Bronchial epithelial cell (primary cell): Measurements from ENCODE around the gene FHIT. TPM values are rescaled to one million over a fixed set of nuclear protein-coding genes. Genes with fewer than 3 reads are reported as not detected.

Experiments
- DNase-seq: peaks from one replicate; pipeline ENCODE4 v3.0.0-alpha.2; 2010; ENCODE audit warnings: low read depth
- FAIRE-seq: peaks from 2 replicates; lab custom pipeline; 2011; peaks lifted over from hg19 to GRCh38; lab: Jason Lieb, UNC
- H3K27me3 ChIP-seq: 2 replicates; pipeline ENCODE4 v1.5.1; 2011; ENCODE audit warnings: low read length; ENCODE audit not compliant: control insufficient read depth, insufficient read depth
- H3K36me3 ChIP-seq: 2 replicates; pipeline ENCODE4 v1.5.1; 2011; ENCODE audit warnings: low read length; ENCODE audit not compliant: control insufficient read depth, insufficient read depth
- H3K4me3 ChIP-seq: 2 replicates; pipeline ENCODE4 v1.5.1; 2011; ENCODE audit warnings: mild to moderate bottlenecking, low read depth, low read length, control low read depth
- CTCF ChIP-seq: IDR thresholded peaks from 2 replicates; pipeline ENCODE4 v1.5.1; 2011; ENCODE audit warnings: mild to moderate bottlenecking, moderate library complexity, low read length, control low read depth, inconsistent platforms; ENCODE audit not compliant: insufficient read depth, severe bottlenecking
- total RNA-seq: library from RNA; depleted of rRNA; stranded (reverse); fragments of >200 nt; gene quantifications from 2 replicates; pipeline ENCODE4 v1.2.1, GENCODE V29; 2014

The FHIT gene
- total RNA-seq, 1 donor from 2014 or later, result 1.6 TPM

- H3K27me3 ChIP-seq, result no peaks in the 10 kb centered on the region
- H3K36me3 ChIP-seq, result no peaks in the 10 kb centered on the region
- no peak for TF ChIP-seq CTCF
- no peak for DNase-seq
- FAIRE-seq, result no peak
- no peak overlapping the region for H3K4me3 ChIP-seq
Observed at GRCh38 chr3:60101621-60102020, 1149.6 kb downstream of the FHIT start.

GRCh38 chr3:60096403-60096802 is 1154.8 kb downstream of the FHIT start:
- Histone ChIP-seq H3K4me3 (no peak overlapping the region), H3K36me3 (no peaks in the 10 kb centered on the region), H3K27me3 (no peaks in the 10 kb centered on the region)
- FAIRE-seq (no peak), DNase-seq (no peak)
- no peak for TF ChIP-seq CTCF

- no peak for DNase-seq
- no peak for FAIRE-seq
- no peak overlapping the region for H3K4me3 ChIP-seq
- H3K27me3 ChIP-seq, result no peaks in the 10 kb centered on the region
- TF ChIP-seq CTCF, result no peak
- no peaks in the 10 kb centered on the region for H3K36me3 ChIP-seq
Observed at GRCh38 chr3:60095930-60096329, 1155.3 kb downstream of the FHIT start.

- Histone ChIP-seq H3K36me3 (no peaks in the 10 kb centered on the region), H3K4me3 (no peak overlapping the region), H3K27me3 (no peaks in the 10 kb centered on the region)
- DNase-seq, result no peak
- no peak for FAIRE-seq
- TF ChIP-seq CTCF, result no peak
Observed at GRCh38 chr3:60095516-60095915, 1155.7 kb downstream of the FHIT start.

- Histone ChIP-seq H3K36me3 (no peaks in the 10 kb centered on the region), H3K4me3 (no peak overlapping the region), H3K27me3 (no peaks in the 10 kb centered on the region)
- no peak for TF ChIP-seq CTCF
- DNase-seq (no peak), FAIRE-seq (no peak)
Observed at GRCh38 chr3:60094392-60094947, 1156.8 kb downstream of the FHIT start.

- Histone ChIP-seq H3K4me3 (no peak overlapping the region), H3K36me3 (no peaks in the 10 kb centered on the region), H3K27me3 (no peaks in the 10 kb centered on the region)
- no peak for TF ChIP-seq CTCF
- DNase-seq, result no peak
- peak; percentile 32 for FAIRE-seq
Observed at GRCh38 chr3:60090548-60090947, 1160.7 kb downstream of the FHIT start.
